OCI-LY3 (cell line): ENCODE measurements around the gene OXCT1.

Experiments used
- H2AFZ ChIP-seq: fragments of 200-600, 300-600 bp; shearing (Covaris generic); 2 replicates; pipeline ENCODE4 v1.6.0; 2014; ENCODE audit warnings: antibody characterized with exemption, low read depth, low read length
- H3K27ac ChIP-seq: fragments of 200-600, 300-600 bp; sonication (generic); 2 replicates; pipeline ENCODE4 v1.5.1; 2014; ENCODE audit warnings: mild to moderate bottlenecking, low read length, moderate library complexity, mixed read lengths
- H3K27me3 ChIP-seq: fragments of 200-600, 300-600 bp; sonication (generic); 2 replicates; pipeline ENCODE4 v1.6.1; 2014; ENCODE audit warnings: low read depth, low read length, mixed read lengths
- H3K36me3 ChIP-seq: fragments of 200-600, 300-600 bp; sonication (generic); replicated peaks from 2 replicates; pipeline ENCODE3; 2014; ENCODE audit warnings: low read depth, low read length, mixed read lengths
- H3K4me1 ChIP-seq: fragments of 300-600, 200-600 bp; sonication (generic); 2 replicates; pipeline ENCODE4 v1.6.1; 2014; ENCODE audit warnings: low read length, mixed read lengths
- H3K4me2 ChIP-seq: fragments of 200-600, 300-600 bp; sonication (generic); 2 replicates; pipeline ENCODE4 v1.6.1; 2014; ENCODE audit warnings: low read length, mixed read lengths
- H3K4me3 ChIP-seq: fragments of 300-600, 200-600 bp; sonication (generic); 2 replicates; pipeline ENCODE4 v1.5.1; 2014; ENCODE audit warnings: antibody characterized with exemption, mild to moderate bottlenecking, low read length, moderate library complexity
- H3K79me2 ChIP-seq: fragments of 300-600, 200-600 bp; shearing (Covaris generic); 2 replicates; pipeline ENCODE4 v1.6.1; 2014; ENCODE audit warnings: mild to moderate bottlenecking, low read length, mixed read lengths
- H3K9ac ChIP-seq: fragments of 300-600, 200-600 bp; shearing (Covaris generic); 2 replicates; pipeline ENCODE4 v1.6.0; 2014; ENCODE audit warnings: mild to moderate bottlenecking, low read length, moderate library complexity
- H3K9me3 ChIP-seq: fragments of 200-600, 300-600 bp; shearing (Covaris generic); 2 replicates; pipeline ENCODE4 v1.6.1; 2014; ENCODE audit warnings: low read length, mixed read lengths; ENCODE audit not compliant: insufficient read depth
- H4K20me1 ChIP-seq: fragments of 200-600, 300-600 bp; sonication (generic); 2 replicates; pipeline ENCODE4 v1.6.1; 2016; ENCODE audit warnings: low read length, mixed read lengths; ENCODE audit not compliant: insufficient read depth
- EZH2phosphoT487 ChIP-seq: fragments of 200-600 bp; shearing (Covaris generic); IDR thresholded peaks from 2 replicates; pipeline ENCODE4 v1.6.1; 2018; ENCODE audit warnings: antibody characterized with exemption, mixed run types, low read depth
- TF ChIP-seq, protein P1 (sequence below): fragments of 200-600, 300-600 bp; sonication (generic); IDR thresholded peaks from 2 replicates; pipeline ENCODE4 v1.5.1; 2014; ENCODE audit warnings: antibody characterized with exemption, low read length, low read depth

OXCT1 gene

DNA sequence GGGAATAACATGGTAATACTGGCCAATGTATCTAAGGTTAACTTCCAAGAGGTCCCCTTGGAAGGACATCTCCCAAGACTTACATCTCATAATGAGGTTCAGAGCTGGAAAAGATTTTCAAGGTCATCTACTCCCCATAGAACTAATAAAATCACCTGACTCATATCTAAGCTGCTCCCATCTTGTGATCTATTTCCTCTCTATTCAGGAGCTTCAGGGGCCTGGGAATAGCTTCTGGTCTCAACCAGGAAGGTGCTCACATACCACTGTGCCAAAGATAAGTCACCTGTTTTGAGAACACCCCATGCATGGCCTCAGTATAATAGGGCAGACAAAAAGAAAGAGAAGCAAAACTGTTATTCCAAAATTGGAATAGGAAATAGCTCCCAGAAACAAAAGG, 74.2 kb downstream of the OXCT1 start:
- Histone ChIP-seq H3K9me3 (no peaks in the 10 kb centered on the region), H3K36me3 (peaks cover 3% of the 10 kb centered on the region), H3K9ac (no peak overlapping the region), H4K20me1 (no peaks in the 10 kb centered on the region), H2AFZ (no peak overlapping the region), H3K4me1 (no peaks in the 10 kb centered on the region), H3K27me3 (no peaks in the 10 kb centered on the region), H3K79me2 (no peaks in the 10 kb centered on the region), H3K4me2 (no peak overlapping the region), H3K27ac (no peak overlapping the region), H3K4me3 (no peak overlapping the region)
- TF ChIP-seq, protein P1, sequence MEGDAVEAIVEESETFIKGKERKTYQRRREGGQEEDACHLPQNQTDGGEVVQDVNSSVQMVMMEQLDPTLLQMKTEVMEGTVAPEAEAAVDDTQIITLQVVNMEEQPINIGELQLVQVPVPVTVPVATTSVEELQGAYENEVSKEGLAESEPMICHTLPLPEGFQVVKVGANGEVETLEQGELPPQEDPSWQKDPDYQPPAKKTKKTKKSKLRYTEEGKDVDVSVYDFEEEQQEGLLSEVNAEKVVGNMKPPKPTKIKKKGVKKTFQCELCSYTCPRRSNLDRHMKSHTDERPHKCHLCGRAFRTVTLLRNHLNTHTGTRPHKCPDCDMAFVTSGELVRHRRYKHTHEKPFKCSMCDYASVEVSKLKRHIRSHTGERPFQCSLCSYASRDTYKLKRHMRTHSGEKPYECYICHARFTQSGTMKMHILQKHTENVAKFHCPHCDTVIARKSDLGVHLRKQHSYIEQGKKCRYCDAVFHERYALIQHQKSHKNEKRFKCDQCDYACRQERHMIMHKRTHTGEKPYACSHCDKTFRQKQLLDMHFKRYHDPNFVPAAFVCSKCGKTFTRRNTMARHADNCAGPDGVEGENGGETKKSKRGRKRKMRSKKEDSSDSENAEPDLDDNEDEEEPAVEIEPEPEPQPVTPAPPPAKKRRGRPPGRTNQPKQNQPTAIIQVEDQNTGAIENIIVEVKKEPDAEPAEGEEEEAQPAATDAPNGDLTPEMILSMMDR = no peak
- no peak for TF ChIP-seq EZH2phosphoT487

- no peaks in the 10 kb centered on the region for H3K27me3 ChIP-seq
- no peaks in the 10 kb centered on the region for H4K20me1 ChIP-seq
- H3K79me2 ChIP-seq = no peaks in the 10 kb centered on the region
- no peaks in the 10 kb centered on the region for H3K4me1 ChIP-seq
- H3K4me3 ChIP-seq = no peak overlapping the region
- H2AFZ ChIP-seq = no peak overlapping the region
- no peak overlapping the region for H3K27ac ChIP-seq
- no peak overlapping the region for H3K9ac ChIP-seq
- H3K4me2 ChIP-seq = no peak overlapping the region
- no peak for TF ChIP-seq EZH2phosphoT487
- TF ChIP-seq, protein P1 = no peak
- no peaks in the 10 kb centered on the region for H3K36me3 ChIP-seq
- H3K9me3 ChIP-seq = no peaks in the 10 kb centered on the region
Observed at GRCh38 chr5:41795125-41795524, 75.1 kb downstream of the OXCT1 start.

DNA sequence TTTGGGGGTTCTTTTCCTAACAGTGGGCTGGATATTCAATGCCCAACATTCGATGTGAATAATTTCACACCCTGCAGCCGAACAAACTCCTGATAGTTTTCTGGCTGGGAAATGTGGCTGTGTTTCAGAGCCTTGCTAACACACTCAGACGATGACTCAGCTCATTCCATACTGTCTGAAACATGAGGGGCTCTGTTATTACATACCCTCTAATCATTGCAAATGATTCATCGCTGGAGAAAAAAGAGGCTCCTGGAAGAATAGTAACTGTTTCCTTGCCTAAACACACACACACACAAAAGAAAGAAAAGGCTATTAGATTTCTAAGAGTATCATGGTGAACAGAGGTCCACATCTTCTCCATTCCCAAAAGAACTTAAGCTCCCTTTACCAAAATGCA, 75.8 kb downstream of the OXCT1 start:
- Histone ChIP-seq H3K9ac (no peak overlapping the region), H3K27ac (no peak overlapping the region), H3K4me2 (no peak overlapping the region), H3K4me3 (no peak overlapping the region), H3K36me3 (no peaks in the 10 kb centered on the region), H2AFZ (no peak overlapping the region), H3K4me1 (no peaks in the 10 kb centered on the region), H3K79me2 (no peaks in the 10 kb centered on the region), H3K27me3 (no peaks in the 10 kb centered on the region), H4K20me1 (no peaks in the 10 kb centered on the region), H3K9me3 (no peaks in the 10 kb centered on the region)
- TF ChIP-seq, protein P1 = no peak
- TF ChIP-seq EZH2phosphoT487 = no peak

DNA sequence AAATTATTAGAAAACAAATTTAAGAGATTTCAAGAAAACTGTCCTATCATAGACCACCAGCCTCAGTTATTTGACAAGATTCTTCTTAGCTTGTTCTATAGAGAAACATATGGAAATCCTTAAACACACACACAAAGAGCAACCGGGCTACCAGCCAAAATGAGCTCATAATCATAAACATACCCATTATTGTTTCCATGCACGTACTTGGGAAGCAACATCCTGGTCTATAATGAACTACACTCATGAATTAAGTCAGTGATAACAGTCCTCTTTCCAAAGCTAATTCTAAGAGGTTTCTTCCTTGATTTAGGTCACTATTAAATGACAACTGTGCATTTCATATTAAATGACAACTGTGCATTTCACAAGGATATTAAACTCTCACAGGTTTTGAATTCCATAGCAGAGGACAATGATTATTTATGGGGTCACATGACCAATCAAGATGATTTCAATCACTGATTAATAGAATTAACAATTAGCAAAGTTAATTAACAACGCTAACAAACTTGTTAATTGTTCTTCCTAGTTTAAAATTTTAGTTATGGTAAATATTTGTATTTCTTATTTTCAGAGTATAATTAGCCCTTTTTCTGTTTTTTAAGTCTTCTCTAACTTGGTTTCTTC, 77.0 kb downstream of the OXCT1 start:
- Histone ChIP-seq H3K9ac (no peak overlapping the region), H3K9me3 (no peaks in the 10 kb centered on the region), H2AFZ (no peak overlapping the region), H3K27me3 (no peaks in the 10 kb centered on the region), H3K79me2 (no peaks in the 10 kb centered on the region), H3K4me3 (no peak overlapping the region), H4K20me1 (no peaks in the 10 kb centered on the region), H3K27ac (no peak overlapping the region), H3K4me2 (no peak overlapping the region), H3K36me3 (no peaks in the 10 kb centered on the region), H3K4me1 (no peaks in the 10 kb centered on the region)
- TF ChIP-seq, protein P1 = no peak
- no peak for TF ChIP-seq EZH2phosphoT487
